OCI-LY3 (cell line): ENCODE data around the gene PAPSS1.

Experiments used
- H2AFZ ChIP-seq: fragments of 200-600, 300-600 bp; shearing (Covaris generic); 2 replicates; pipeline ENCODE4 v1.6.0; 2014; ENCODE audit warnings: antibody characterized with exemption, low read depth, low read length
- H3K27ac ChIP-seq: fragments of 200-600, 300-600 bp; sonication (generic); 2 replicates; pipeline ENCODE4 v1.5.1; 2014; ENCODE audit warnings: mild to moderate bottlenecking, low read length, moderate library complexity, mixed read lengths
- H3K27me3 ChIP-seq: fragments of 200-600, 300-600 bp; sonication (generic); 2 replicates; pipeline ENCODE4 v1.6.1; 2014; ENCODE audit warnings: low read depth, low read length, mixed read lengths
- H3K36me3 ChIP-seq: fragments of 200-600, 300-600 bp; sonication (generic); replicated peaks from 2 replicates; pipeline ENCODE3; 2014; ENCODE audit warnings: low read depth, low read length, mixed read lengths
- H3K4me1 ChIP-seq: fragments of 300-600, 200-600 bp; sonication (generic); 2 replicates; pipeline ENCODE4 v1.6.1; 2014; ENCODE audit warnings: low read length, mixed read lengths
- H3K4me2 ChIP-seq: fragments of 200-600, 300-600 bp; sonication (generic); 2 replicates; pipeline ENCODE4 v1.6.1; 2014; ENCODE audit warnings: low read length, mixed read lengths
- H3K4me3 ChIP-seq: fragments of 300-600, 200-600 bp; sonication (generic); 2 replicates; pipeline ENCODE4 v1.5.1; 2014; ENCODE audit warnings: antibody characterized with exemption, mild to moderate bottlenecking, low read length, moderate library complexity
- H3K79me2 ChIP-seq: fragments of 300-600, 200-600 bp; shearing (Covaris generic); 2 replicates; pipeline ENCODE4 v1.6.1; 2014; ENCODE audit warnings: mild to moderate bottlenecking, low read length, mixed read lengths
- H3K9ac ChIP-seq: fragments of 300-600, 200-600 bp; shearing (Covaris generic); 2 replicates; pipeline ENCODE4 v1.6.0; 2014; ENCODE audit warnings: mild to moderate bottlenecking, low read length, moderate library complexity
- H3K9me3 ChIP-seq: fragments of 200-600, 300-600 bp; shearing (Covaris generic); 2 replicates; pipeline ENCODE4 v1.6.1; 2014; ENCODE audit warnings: low read length, mixed read lengths; ENCODE audit not compliant: insufficient read depth
- H4K20me1 ChIP-seq: fragments of 200-600, 300-600 bp; sonication (generic); 2 replicates; pipeline ENCODE4 v1.6.1; 2016; ENCODE audit warnings: low read length, mixed read lengths; ENCODE audit not compliant: insufficient read depth
- CTCF ChIP-seq: fragments of 200-600, 300-600 bp; sonication (generic); IDR thresholded peaks from 2 replicates; pipeline ENCODE4 v1.5.1; 2014; ENCODE audit warnings: antibody characterized with exemption, low read length, low read depth
- EZH2phosphoT487 ChIP-seq: fragments of 200-600 bp; shearing (Covaris generic); IDR thresholded peaks from 2 replicates; pipeline ENCODE4 v1.6.1; 2018; ENCODE audit warnings: antibody characterized with exemption, mixed run types, low read depth

The PAPSS1 gene

GRCh38 chr4:107740950-107741701, 21.1 kb upstream of the PAPSS1 start:
- Histone ChIP-seq H3K27ac (no peak overlapping the region), H3K36me3 (peaks cover 3% of the 10 kb centered on the region), H3K4me3 (no peak overlapping the region), H3K9ac (no peak overlapping the region), H3K4me2 (no peak overlapping the region), H3K27me3 (no peaks in the 10 kb centered on the region), H3K4me1 (peaks cover 8% of the 10 kb centered on the region), H2AFZ (no peak overlapping the region), H3K9me3 (no peaks in the 10 kb centered on the region), H4K20me1 (no peaks in the 10 kb centered on the region), H3K79me2 (no peaks in the 10 kb centered on the region)
- TF ChIP-seq EZH2phosphoT487 (no peak), CTCF (no peak)

GRCh38 chr4:107740381-107740780, 20.3 kb upstream of the PAPSS1 start:
- Histone ChIP-seq H3K4me1 (peaks cover 11% of the 10 kb centered on the region), H2AFZ (no peak overlapping the region), H3K9ac (no peak overlapping the region), H3K79me2 (no peaks in the 10 kb centered on the region), H3K4me2 (no peak overlapping the region), H3K4me3 (no peak overlapping the region), H4K20me1 (no peaks in the 10 kb centered on the region), H3K27me3 (no peaks in the 10 kb centered on the region), H3K36me3 (peaks cover 3% of the 10 kb centered on the region), H3K27ac (no peak overlapping the region), H3K9me3 (no peaks in the 10 kb centered on the region)
- TF ChIP-seq EZH2phosphoT487: no peak
- peak; percentile 37; the same call in 1 of the 2 replicates for TF ChIP-seq CTCF

GRCh38 chr4:107737450-107737849, 17.4 kb upstream of the PAPSS1 start:
- TF ChIP-seq CTCF (no peak), EZH2phosphoT487 (no peak)
- H3K79me2 ChIP-seq: no peaks in the 10 kb centered on the region
- no peak overlapping the region for H3K4me2 ChIP-seq
- no peaks in the 10 kb centered on the region for H4K20me1 ChIP-seq
- H3K4me3 ChIP-seq: no peak overlapping the region
- H3K27ac ChIP-seq: no peak overlapping the region
- no peaks in the 10 kb centered on the region for H3K27me3 ChIP-seq
- no peaks in the 10 kb centered on the region for H3K9me3 ChIP-seq
- H3K4me1 ChIP-seq: peaks cover 11% of the 10 kb centered on the region
- no peaks in the 10 kb centered on the region for H3K36me3 ChIP-seq
- no peak overlapping the region for H2AFZ ChIP-seq
- H3K9ac ChIP-seq: no peak overlapping the region

- Histone ChIP-seq H3K9ac (peak overlapping the region; percentile 32; the same call in 1 of the 2 replicates), H3K4me3 (peak overlapping the region; percentile 63), H3K4me2 (peak overlapping the region; percentile 82), H3K9me3 (no peaks in the 10 kb centered on the region), H3K36me3 (no peaks in the 10 kb centered on the region), H2AFZ (peak overlapping the region; percentile 95), H3K79me2 (no peaks in the 10 kb centered on the region), H3K27ac (no peak overlapping the region), H4K20me1 (no peaks in the 10 kb centered on the region), H3K4me1 (peaks cover 11% of the 10 kb centered on the region), H3K27me3 (no peaks in the 10 kb centered on the region)
- TF ChIP-seq EZH2phosphoT487 (no peak), CTCF (peak; percentile 87)
Measured at GRCh38 chr4:107736924-107737448, 17.0 kb upstream of the PAPSS1 start.
